Nucleus accumbens (tissue), 56 donors: Measurements from ENCODE around the gene SUN1.
A peak's percentile ranks its signal among the peaks of the same experiment; 100 is the strongest.
"Not testable (repeated sequence)": the region's sequence is repeated elsewhere in the genome, so short reads cannot be mapped to it uniquely, and the experiment has no call there.

Experiments
- DNase-seq, 56 donors: peaks; one replicate each; lab custom pipeline; 2025; lab: John Stamatoyannopoulos, UW

Gene SUN1

GRCh38 chr7:851204-851603, 18.9 kb downstream of the SUN1 start:
- no peak for DNase-seq

DNA sequence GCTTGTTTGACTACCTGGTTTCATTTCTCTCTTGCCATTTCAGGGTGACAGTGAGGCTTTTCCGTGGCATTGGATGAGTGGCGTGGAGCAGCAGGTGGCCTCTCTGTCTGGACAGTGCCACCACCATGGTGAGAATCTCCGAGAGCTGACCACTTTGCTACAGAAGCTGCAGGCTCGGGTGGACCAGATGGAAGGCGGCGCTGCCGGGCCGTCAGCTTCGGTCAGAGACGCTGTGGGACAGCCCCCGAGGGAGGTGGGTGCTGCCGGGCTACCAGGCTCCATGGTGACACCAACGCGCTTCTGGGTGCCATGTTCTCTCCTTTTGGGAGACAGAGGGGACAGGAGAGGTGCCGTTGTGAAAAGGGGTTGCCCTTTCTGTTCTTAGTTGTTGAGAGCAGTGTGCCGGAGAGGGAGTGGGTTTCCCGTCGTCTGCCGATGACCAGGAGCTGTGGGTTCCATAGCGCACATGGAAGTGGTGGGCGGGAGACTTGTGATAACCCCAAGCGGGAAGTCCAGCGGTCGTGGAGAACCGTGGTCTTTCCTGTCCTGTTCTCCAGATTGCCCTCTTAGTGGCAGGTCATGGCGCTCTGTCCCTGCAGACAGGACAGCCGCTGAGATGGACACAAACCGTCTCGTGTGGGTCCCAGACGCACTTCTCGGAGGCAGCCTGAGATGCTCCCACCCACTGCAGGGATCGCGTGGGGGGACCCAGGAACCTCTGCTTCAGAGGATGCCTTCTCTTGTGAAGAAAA, 21.3 kb downstream of the SUN1 start:
- no peak for DNase-seq

- DNase-seq: no peak
These were observed 22.0 kb downstream of the SUN1 start for GRCh38 chr7:854118-854775.

DNA sequence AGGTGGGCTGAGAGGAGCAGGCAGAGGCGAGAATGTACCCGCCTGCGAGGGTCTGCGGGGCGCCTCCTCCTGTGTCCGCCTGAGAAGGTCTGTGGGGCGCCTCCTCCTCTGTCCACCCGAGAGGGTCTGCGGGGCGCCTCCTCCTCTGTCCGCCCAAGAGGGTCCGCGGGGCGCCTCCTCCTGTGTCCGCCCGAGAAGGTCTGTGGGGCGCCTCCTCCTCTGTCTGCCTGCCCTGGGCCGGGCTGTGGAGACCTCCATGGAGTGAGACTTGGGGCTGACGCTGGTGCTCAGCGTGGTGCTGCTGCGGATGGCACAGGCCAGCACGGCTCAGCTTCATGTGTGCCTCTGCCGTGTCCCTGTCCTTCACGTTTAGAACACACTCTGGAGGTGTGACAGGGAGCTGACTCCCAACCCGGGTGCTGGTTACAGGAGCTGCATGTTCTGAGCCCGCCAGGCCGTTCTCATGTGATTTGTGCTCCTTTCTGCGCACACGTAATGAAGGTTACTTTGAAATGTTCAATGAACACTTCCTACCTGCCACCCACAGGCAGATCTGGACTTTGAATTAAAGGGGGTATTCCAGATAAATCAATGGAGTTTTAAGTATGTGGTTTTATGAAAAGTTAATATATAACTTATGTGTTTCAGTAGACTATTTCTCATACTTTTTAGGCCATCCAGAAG, 23.6 kb downstream of the SUN1 start:
- no peak for DNase-seq

DNA sequence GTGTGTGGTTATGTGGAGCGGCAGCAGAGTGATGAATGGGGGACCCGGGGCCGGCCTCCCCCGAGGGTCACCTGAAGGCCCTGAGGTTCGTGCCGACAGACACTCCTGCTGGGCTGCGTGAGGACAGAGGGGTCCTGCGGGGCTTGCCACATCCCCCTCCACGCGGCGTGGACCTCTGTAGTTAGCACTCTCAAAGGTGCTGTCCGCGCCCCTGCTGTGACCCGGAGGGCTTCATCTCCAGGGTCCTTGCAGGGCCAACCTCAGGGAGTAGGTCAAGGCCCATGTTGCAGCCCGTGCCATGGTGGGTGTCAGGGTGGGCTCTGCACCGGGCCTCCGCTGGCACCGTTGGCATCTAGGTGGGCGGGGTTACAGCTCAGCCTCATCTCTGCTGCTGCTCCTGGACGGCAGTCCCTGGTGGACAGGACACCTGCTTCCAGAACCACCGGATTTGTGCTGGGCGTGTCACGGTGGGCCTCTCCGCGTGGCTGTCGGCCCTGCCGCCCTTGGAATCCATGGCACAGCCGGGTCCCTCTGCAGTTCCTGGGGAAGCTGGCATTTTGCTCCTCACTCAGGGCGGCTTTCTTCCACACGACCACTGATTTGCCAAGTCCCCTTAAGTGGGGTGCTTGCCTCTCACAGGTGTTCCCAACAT, 24.3 kb downstream of the SUN1 start:
- DNase-seq: no peak

DNA sequence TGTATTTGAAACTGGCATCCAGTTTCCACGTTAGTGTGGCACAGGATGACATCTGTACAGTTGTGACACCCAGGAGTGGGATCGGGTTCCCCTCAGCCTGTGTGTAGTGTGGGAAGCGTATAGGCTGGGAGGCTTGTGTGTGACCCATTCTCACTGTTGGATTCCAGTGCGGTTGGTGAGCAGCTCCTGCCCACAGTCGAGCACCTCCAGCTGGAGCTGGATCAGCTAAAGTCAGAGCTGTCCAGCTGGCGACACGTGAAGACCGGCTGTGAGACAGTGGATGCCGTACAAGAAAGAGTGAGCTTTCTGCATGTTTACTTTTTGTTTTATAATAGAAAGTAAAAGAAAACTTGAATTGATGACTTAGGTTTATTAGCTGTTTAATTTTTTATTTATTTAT, 25.4 kb downstream of the SUN1 start:
- no peak for DNase-seq

DNA sequence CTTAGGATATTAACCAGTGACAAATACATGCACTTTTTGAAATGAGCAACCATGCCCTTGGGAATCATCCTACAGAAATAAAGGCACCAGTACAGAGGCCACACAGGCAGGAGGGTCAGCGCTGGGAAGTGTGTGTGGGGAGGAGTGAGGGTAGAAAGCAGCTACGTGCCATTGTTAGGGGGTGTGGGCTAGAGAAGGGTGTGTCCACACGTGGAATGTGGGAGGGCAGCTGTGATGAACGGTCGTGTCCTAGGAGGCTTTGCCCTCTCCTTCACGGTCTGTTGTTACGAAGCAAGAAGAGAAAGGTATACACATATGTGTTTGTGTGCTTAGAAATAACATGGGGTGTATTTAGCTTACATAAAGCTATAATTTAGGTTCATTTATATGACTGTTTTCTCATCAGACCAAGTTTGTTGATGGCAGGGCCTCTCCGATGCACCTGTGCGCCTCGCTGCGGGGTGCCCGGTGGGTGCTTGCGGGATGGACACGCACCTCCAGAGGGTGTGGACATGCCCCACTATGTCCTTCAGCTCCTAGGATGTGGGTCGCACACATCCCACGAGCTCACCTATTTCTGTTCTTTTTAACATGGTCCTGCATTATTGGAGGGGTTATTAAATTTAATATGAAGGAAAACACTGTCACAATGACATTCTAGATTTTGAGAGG, 27.2 kb downstream of the SUN1 start:
- no peak for DNase-seq

GRCh38 chr7:860149-860548, 27.9 kb downstream of the SUN1 start:
- peak in 8 of 56 donors; percentile 13 to 41 (median 26) for DNase-seq

GRCh38 chr7:861222-861621, 28.9 kb downstream of the SUN1 start:
- DNase-seq: no peak

- DNase-seq: no peak
These were observed 29.9 kb downstream of the SUN1 start for GRCh38 chr7:862157-862556.

DNA sequence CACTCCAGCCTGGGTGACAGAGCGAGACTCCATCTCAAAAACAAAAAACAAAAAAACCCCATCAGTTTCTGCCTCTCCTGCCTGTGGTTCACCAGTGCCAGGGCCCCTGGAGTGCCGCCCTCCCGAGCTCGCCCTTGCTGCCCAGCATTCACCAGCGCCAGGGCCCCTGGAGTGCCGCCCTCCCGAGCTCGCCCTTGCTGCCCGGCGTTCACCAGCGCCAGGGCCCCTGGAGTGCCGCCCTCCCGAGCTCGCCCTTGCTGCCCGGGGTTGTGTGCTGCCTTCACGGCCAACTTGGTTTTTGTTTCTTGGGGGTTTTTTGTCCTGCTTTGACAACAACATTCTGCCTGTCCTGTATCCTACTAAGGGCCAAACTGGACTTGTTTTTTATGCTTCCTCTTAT, 30.8 kb downstream of the SUN1 start:
- DNase-seq: peak in 2 of 56 donors; percentile 19 to 35

DNA sequence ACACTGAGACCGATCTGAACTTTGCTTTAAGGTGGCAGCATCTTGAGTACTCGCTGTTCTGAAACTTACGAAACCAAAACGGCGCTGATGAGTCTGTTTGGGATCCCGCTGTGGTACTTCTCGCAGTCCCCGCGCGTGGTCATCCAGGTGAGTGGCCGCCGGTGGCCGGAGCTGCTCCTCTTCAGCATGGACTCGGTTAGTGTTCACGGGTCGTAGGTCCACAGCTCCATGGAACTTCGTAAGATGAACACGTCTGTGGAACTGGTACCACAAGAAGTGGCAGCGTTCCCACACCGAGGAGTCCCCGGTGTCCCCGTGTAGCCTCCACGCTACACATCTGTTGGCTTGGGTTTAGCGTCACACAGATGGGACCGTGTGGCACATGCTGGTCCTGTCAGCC, 33.6 kb downstream of the SUN1 start:
- DNase-seq: no peak

DNA sequence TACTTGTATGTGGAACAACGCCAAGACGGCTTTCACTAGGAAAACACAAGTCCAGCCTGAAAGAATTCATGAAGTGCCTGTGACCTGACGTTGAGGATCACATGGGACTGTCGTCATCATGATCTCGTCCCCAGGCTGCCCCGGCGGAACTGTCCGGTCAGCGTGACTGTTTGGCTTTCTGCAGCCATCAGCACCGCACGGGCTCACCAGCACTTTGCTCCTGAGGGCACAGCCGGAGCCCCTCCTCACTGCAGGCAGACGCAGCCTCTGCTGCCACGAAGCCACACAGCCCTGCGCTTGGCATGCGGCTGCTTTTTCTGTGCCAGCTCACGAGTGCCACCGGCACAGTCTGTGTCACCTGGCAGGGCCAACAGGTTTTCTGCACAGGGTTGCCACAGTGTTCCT, 34.7 kb downstream of the SUN1 start:
- DNase-seq: peak in 14 of 56 donors; percentile 9 to 59 (median 34)

DNA sequence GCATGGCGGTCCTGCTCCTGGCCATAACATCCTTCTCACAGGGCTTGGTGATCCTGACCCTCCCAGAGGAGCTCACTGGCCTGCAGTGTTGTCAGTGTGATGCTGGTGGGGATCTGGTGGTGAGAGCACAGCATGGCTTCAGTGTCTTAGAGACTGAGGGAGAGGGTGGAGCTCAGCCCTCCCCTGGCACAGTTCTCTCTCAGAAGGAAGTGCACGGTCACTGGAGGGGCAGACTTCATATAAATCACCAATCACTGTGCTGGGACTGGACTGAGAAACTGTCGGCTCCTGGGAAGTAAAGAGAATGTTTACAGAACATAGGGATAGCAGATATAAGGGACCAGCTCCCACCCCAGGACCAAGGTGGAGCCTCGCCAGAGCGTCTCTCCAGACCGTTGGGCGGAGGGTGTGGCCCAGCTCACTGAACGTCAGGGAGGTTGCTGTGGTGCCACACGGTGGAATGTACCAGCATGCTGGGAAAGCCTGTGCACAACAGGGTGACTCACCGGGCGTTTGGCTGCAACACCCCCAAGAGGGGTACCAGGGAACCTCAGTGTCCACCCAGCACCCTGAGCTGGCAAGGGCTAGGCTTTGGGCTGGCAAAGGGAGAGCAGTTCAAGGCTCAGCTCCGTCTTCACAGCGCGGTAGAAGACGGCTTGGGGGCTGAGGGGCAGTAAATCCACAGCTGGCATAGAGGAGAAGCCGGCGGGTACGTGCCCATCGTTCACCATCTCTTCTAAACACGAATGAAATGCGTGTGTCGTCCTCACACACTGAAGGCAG, 35.3 kb downstream of the SUN1 start:
- peak in 6 of 56 donors; percentile 22 to 54 (median 34) for DNase-seq

- no peak for DNase-seq
These were observed 35.9 kb downstream of the SUN1 start for GRCh38 chr7:868189-868486.

- DNase-seq: no peak
These were observed 37.1 kb downstream of the SUN1 start for GRCh38 chr7:869348-869747.

DNA sequence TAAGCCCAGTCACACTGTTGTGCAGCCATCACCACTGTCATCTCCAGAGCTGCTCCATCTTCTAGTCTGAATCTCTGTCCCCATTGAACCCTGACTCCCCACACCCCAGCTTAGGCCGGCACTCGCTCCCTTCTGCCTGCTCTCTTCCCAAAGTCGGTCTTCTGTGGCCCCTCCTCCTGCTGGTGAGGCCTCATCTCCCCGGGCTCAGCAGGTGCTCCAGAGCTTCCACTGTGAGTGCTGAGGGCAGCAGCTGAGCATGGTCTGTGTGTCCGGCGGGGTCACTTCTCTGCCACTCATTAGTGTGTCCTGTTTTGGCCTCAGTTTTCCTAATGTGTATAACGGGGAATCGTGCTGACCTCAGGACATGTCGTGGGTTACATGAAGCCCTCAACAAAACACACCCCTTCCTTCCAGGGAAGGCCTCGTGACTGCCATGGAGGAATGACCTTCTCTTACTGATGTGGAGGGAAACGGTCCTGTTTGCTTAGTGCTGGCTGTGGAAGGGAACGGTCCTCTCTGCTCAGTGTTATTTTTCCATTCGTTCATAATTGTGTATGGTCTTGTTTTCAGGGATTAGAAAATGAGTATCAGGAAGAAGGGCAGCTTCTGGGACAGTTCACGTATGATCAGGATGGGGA, 39.7 kb downstream of the SUN1 start:
- no peak for DNase-seq

GRCh38 chr7:872685-873084, 40.4 kb downstream of the SUN1 start:
- DNase-seq: not testable (repeated sequence)

DNA sequence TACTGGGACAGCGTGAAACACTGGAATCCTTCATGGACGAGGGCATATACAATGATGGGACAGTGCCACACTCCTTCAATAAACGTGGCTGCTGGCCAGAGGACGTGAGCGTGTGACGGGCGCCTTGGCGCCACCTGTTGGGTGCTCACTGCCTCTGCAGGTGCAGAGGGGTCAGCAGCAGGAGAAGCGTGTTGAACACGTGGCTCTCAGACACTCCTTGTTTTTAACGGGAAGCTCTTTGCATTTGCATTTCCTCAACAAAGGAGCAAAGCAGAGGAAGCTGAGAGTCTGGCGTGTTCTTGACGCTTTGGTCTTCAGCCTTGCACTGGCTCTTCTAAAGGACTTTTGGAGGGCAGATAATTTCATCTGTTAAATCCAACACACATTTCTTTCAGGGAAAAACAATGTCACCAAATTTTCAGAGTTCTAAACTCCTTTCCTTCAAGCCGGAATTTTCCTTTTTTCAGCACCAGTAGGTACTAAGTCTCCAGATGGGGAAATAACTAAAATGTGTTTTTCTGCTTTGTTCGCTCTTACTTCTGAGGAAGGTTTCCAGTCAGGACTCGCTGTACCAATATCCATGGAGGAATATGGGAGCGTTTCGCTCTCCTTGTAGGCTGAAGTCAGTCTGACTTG, 41.2 kb downstream of the SUN1 start:
- peak in 52 of 56 donors; percentile 18 to 85 (median 66) for DNase-seq
